Measurements from ENCODE around the gene POM121C. TPM values are rescaled to one million over a fixed set of nuclear protein-coding genes. Genes with fewer than 3 reads are reported as not detected.
"Not testable (repeated sequence)": the region's sequence is repeated elsewhere in the genome, so short reads cannot be mapped to it uniquely, and the experiment has no call there.

Gene POM121C
- total RNA-seq, 2 donors from 2014 or later = 16.8 to 21.9 TPM

- H3K27ac ChIP-seq; DNase-seq (ENCODE audit: low spot score); H3K9me3 ChIP-seq; H3K27me3 ChIP-seq; H3K4me3 ChIP-seq; H3K4me1 ChIP-seq: not testable (repeated sequence)
- peaks cover 19% of the 10 kb centered on the region for H3K36me3 ChIP-seq
These were observed 64.0 kb downstream of the POM121C start for GRCh38 chr7:75421798-75422710.

DNA sequence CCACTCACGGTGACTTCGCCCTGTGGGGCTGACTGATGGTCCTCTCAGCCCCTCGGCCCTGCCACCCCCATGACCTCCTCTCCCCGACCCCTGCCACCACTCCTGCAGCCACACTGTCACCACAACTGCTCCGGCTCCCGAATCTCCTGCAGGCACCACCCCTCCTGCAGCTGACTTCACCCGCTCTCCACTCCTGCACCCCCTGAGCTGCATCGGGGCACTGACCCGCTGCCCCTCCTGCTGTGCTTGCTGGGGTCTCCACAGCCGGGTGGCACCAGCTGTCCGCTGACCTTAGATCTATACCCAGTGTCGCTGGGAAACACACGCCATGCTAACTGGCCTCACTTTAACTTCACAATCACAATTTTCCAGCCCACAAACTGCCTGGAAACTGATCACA is 65.9 kb downstream of the POM121C start:
- H3K4me1 ChIP-seq; H3K27me3 ChIP-seq; H3K4me3 ChIP-seq; DNase-seq (ENCODE audit: low spot score); H3K27ac ChIP-seq; H3K9me3 ChIP-seq: not testable (repeated sequence)
- peaks cover 27% of the 10 kb centered on the region for H3K36me3 ChIP-seq

DNA sequence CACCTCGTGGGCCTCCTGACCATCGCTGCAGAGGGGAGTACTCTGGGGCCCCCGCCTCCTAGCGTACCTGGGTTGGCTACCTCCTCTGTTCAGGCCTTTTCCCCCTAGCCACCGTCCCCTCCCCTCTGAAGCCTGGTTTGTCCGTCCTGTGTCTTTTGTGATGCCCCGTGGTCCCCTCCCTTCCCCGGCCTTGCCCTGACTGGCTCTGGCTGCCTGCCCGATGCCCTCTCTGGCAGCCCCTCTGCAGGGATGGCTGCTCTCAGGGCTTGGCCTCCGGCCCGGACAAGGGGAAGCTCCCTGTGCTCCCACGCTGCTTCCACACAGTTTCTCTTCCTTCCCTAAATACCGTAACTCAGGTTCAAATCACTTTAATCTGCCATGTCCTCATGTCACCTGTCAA is 66.4 kb downstream of the POM121C start:
- H3K4me3 ChIP-seq; H3K27ac ChIP-seq; H3K27me3 ChIP-seq; H3K9me3 ChIP-seq; DNase-seq (ENCODE audit: low spot score); H3K4me1 ChIP-seq: not testable (repeated sequence)
- peaks cover 27% of the 10 kb centered on the region for H3K36me3 ChIP-seq

DNA sequence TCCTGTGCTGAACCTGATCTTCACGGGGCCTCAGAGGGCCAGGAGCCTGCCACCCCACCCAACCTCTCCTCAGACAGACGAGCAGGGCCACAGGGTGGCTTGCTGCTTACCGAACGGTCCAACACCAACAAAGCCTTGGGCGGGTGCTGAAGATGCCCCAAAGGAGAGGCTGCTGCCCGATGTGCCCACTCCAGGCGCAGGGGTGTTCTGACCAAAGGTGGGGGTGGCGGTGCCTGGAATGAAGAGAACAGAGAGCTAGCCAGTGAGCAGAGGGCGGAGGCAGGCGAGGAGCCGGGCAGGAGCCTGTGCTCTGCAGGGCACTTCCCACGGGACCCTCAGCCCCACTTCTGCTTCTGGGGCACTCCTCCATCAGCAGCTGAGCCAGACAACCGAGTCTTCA is 66.9 kb downstream of the POM121C start:
- DNase-seq (ENCODE audit: low spot score) = not testable (repeated sequence)

GRCh38 chr7:75418292-75418858 is 67.7 kb downstream of the POM121C start:
- not testable (repeated sequence) for H3K4me1 ChIP-seq; H3K27ac ChIP-seq; H3K27me3 ChIP-seq; H3K4me3 ChIP-seq; H3K9me3 ChIP-seq; DNase-seq (ENCODE audit: low spot score)
- peaks cover 21% of the 10 kb centered on the region for H3K36me3 ChIP-seq

More for the DNA sequence above, 66.9 kb downstream of the POM121C start:
- not testable (repeated sequence) for H3K27me3 ChIP-seq, H3K9me3 ChIP-seq, H3K4me3 ChIP-seq, H3K4me1 ChIP-seq, H3K27ac ChIP-seq
- peaks cover 22% of the 10 kb centered on the region for H3K36me3 ChIP-seq

- DNase-seq (ENCODE audit: low spot score); H3K27me3 ChIP-seq; H3K4me3 ChIP-seq; H3K4me1 ChIP-seq; H3K9me3 ChIP-seq; H3K27ac ChIP-seq: not testable (repeated sequence)
- H3K36me3 ChIP-seq = peaks cover 17% of the 10 kb centered on the region
These were observed 69.3 kb downstream of the POM121C start for GRCh38 chr7:75416787-75417186.

DNA sequence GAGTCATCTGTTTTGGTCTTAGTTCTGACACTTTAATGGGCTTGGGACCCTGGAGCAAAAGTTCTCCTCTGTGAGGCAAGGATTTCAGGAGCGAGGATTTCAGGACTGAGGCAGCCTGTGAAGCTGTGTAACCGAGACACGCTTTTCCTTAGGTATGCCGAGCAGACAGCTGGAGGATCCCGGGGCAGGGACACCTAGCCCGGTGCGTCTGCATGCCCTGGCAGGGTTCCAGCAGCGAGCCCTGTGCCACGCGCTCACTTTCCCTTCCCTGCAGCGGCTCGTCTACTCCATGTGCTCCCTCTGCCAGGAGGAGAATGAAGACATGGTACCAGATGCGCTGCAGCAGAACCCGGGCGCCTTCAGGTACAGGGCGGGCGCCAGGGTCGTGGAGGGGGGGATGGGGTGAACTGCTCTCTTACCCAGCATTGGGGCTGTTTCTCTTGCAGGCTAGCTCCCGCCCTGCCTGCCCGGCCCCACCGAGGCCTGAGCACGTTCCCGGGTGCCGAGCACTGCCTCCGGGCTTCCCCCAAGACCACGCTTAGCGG is 70.2 kb downstream of the POM121C start:
- H3K27ac ChIP-seq; H3K9me3 ChIP-seq; H3K4me1 ChIP-seq; H3K4me3 ChIP-seq; H3K27me3 ChIP-seq; DNase-seq (ENCODE audit: low spot score): not testable (repeated sequence)
- H3K36me3 ChIP-seq = peaks cover 10% of the 10 kb centered on the region

DNA sequence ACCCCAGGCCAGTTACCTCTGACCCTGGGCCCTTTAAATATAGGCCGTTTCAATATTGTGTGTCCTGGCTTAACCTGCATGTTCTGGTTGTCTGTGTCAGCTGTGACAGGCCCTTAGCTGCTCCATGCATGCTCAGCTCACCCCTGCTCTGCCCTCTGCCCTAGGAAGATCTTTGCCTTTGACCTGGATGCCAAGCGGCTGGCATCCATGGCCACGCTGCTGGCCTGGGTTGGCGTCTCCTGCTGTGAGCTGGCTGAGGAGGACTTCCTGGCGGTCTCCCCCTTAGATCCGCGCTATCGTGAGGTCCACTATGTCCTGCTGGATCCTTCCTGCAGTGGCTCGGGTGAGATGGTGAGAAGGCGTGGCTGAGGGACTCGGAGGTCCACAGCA is 70.7 kb downstream of the POM121C start:
- H3K4me1 ChIP-seq; H3K4me3 ChIP-seq; H3K27me3 ChIP-seq; H3K9me3 ChIP-seq; DNase-seq (ENCODE audit: low spot score); H3K36me3 ChIP-seq; H3K27ac ChIP-seq: not testable (repeated sequence)

- not testable (repeated sequence) for H3K36me3 ChIP-seq; DNase-seq (ENCODE audit: low spot score); H3K27ac ChIP-seq; H3K4me1 ChIP-seq; H3K9me3 ChIP-seq; H3K27me3 ChIP-seq; H3K4me3 ChIP-seq
These were observed 71.2 kb downstream of the POM121C start for GRCh38 chr7:75414708-75415427.

- not testable (repeated sequence) for H3K9me3 ChIP-seq; H3K4me1 ChIP-seq; H3K4me3 ChIP-seq; H3K36me3 ChIP-seq; H3K27ac ChIP-seq; DNase-seq (ENCODE audit: low spot score); H3K27me3 ChIP-seq
These were observed 71.9 kb downstream of the POM121C start for GRCh38 chr7:75414204-75414603.

- not testable (repeated sequence) for H3K4me3 ChIP-seq, H3K27ac ChIP-seq
These were observed 75.3 kb downstream of the POM121C start for GRCh38 chr7:75410823-75411173.

DNA sequence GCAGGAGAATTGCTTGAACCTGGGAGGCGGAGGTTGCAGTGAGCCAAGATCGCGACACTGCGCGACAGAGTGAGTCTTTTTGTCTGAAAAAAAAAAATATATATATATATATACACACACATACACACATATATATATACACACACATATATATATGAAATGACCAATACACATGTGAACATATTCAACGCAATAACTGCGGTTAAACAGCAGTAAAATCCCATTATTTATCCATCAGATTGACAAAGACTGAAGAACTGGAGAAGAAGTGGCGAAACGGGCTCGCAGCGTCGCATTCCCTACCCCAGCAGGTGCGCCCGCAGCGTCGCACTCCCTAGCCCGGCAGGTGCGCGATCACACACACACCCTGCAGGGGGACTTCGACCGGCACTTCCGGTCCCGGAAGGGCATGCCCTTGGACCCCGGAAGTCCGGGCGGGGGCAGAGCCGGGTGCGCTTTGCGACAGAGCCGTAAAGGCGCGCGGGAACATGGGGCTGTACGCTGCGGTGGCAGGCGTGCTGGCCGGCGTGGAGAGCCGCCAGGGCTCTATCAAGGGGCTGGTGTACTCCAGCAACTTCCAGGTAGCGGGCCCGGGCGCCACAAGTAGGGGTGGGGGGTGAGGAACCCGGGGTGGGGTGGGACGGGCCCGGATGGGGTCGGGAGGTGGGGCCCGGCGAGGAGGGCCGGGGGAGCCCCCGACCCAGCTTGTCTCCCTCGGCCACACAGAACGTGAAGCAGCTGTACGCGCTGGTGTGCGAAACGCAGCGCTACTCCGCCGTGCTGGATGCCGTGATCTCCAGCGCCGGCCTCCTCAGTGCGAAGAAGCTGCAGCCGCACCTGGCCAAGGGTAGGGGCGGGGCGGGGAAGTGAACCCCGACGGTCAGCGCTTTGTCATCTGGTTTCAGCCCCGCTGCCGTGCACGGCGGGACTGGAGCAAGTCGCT is 75.9 kb downstream of the POM121C start:
- H3K9me3 ChIP-seq; H3K27ac ChIP-seq; H3K27me3 ChIP-seq; H3K4me1 ChIP-seq; DNase-seq (ENCODE audit: low spot score); H3K36me3 ChIP-seq: not testable (repeated sequence)
- H3K4me3 ChIP-seq = peak overlapping the region; percentile 46 to 47

More at GRCh38 chr7:75410823-75411173, 75.3 kb downstream of the POM121C start:
- not testable (repeated sequence) for H3K36me3 ChIP-seq; H3K4me1 ChIP-seq; H3K27me3 ChIP-seq; H3K9me3 ChIP-seq; DNase-seq (ENCODE audit: low spot score)

GRCh38 chr7:75404663-75405062 is 81.4 kb downstream of the POM121C start:
- not testable (repeated sequence) for DNase-seq (ENCODE audit: low spot score); H3K36me3 ChIP-seq; H3K9me3 ChIP-seq; H3K4me3 ChIP-seq; H3K27ac ChIP-seq; H3K4me1 ChIP-seq; H3K27me3 ChIP-seq
